Kidney tubule cell (primary cell): Measurements from ENCODE around the gene C19orf25.
"Not testable (repeated sequence)": the region's sequence is repeated elsewhere in the genome, so short reads cannot be mapped to it uniquely, and the experiment has no call there.

Source experiments
- DNase-seq: peaks from one replicate; pipeline ENCODE4 v3.0.0-alpha.2; 2018; ENCODE audit warnings: low spot score

Gene C19orf25

DNA sequence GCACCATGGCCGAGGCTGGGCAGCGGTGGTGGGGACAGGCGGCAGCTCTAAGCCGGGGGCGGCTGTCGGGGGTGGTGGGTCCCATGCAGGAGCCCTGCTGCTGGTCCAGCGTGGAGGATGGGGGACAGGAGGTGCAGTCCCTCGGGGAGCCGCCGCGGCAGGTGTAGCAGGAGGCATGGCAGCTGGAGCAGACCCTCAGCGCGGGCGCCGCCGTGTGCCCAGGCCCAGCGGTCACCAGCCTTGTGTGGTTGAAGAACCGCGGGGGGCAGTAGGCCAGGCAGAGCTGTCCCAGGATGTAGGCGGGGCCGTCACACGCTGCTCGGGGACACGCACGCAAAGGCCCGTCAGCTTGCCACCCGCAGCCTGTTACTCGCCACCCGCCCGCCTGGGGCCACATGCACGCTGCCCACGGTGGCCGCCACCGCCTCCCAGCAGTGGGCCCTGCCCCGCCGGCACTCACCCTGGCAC lies 2.9 kb upstream of the C19orf25 start:
- no peak for DNase-seq

- DNase-seq, result no peak
Observed at GRCh38 chr19:1481224-1481892, 2.3 kb upstream of the C19orf25 start.

GRCh38 chr19:1477056-1477455 lies 2.0 kb downstream of the C19orf25 start:
- DNase-seq, result not testable (repeated sequence)

DNA sequence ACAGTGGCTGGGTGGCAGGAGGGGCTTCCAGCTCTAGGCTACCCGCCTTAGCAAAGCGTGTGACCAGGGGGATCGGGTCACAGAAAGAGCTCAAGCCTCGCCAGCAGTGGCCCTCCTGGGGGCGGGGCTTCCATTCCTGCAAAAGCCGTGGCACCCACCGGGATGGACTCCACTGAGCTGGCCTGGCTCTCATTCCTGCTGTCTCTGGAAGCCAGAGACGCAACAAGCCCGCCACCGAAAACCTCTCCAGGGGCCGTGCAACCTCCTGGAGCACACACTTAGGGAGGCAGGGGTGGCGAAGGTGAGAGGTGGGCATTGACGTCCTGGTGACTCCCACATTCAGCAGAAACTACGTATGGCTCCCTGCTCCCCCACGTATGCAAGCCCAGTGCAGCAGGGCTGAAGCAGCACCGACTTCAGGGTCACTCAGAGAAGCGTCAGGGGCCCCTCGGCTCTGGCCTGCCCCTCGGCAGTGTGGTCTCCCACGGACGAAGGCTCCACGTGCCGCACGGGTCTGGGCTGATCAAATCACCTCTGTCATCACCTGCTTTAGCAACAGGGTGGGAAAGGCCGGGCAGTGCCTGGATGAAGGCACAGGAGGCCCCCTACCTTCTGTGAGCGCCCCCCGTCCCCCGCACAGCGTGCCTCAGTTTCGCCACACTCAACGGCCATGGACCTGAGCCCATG lies 3.1 kb downstream of the C19orf25 start:
- no peak for DNase-seq

DNA sequence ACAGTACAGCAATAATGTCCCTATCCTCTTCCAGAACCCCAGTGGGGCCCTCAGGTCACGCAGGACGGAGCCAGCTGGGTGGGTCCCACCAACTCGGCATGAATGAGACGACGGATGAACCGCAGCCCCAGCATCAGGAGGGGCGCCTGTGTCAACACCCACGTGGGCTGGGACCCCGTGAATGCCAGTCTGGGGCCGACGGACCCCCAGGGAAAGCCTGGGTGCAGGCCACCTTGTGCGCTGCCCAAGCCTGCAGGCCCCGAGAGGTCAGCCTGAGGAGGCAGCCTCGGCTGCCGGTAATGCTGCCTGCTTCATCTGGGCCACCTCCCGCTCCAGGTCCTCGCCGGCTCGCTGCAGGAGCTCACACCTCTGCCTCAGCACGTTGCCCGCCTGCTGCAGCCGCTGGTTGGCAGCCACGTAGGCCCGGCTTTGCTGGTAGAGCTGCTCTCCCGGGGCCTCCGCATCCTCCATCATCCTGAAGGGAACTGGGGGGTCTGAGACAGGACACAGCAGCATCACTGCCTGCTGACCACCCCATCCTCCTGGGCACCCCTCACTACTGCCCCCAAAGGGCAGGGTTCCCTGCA lies 4.2 kb downstream of the C19orf25 start:
- DNase-seq, result no peak

DNA sequence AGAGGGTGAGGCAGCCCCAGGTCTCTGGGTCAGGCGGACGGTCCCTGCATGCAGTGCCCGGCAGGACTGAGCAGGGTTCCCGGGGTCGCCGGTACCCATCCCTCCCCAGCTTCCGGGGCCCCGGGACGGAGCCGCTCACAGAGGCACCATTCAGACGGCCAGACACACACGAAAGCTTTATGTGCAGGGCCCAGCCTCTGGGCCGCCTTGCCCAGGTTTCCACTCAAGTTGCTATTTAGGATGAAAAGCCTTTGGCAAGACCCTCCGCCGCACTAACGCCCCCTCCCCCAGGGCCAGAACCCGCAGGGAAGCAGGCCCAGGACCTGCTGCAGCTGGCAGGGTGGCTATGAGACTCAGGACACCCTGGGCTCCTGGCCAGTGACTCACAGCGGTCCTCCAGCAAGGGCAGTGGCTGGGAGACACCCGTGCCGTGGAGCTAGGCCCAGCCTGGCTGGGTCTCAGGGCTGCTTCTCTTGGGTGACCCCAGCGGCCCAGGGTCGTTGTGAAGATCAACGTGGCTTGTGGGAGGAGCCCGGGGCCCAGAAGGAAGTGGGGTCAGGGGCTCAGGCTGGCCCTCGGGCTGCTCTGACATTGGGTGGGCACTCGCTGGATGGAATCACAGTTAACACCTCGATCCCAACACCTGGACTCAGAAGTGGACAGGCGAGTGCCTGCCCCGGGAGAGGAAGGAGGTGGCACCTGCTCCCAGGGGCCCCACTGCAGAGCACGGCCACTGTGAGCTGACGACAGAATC lies 4.8 kb downstream of the C19orf25 start:
- no peak for DNase-seq

DNA sequence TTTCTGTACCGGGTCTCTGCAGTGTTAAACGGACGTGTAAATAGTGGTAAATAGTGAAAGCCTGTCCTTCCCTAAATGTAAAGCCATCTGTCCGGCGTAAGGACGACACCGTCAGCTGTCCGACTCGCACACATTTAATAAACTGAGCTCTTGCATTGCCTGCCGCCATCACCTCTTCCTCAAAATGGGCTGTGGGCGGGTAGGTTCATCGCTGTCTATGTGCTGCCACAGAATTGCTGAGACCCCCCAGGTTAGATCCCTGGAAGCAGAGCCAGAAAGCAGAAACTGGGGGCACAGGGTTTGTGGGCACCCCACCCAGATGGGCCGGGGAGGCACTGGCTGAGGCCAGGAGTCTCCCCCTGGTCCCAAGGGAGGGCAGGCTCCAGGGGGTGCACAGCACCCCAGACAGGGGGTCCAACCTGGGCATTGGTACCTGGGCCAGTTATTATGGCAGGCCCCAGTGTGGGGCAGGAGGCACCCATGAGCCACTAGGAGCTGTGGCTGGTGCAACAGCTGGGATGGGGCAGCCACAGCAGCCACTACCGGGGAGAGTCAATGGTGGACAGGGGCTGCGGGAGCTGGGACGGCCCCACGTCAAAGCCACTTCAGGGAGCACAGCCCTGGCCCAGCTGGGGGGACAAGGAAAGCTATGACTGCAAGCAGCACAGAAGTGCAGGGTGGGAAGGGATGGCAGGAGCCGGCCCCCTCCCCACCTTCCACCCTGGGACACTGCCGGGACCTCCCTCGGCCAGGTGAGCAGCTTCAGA lies 5.7 kb downstream of the C19orf25 start:
- DNase-seq, result no peak

GRCh38 chr19:1472231-1473084 lies 6.6 kb downstream of the C19orf25 start:
- DNase-seq, result no peak

DNA sequence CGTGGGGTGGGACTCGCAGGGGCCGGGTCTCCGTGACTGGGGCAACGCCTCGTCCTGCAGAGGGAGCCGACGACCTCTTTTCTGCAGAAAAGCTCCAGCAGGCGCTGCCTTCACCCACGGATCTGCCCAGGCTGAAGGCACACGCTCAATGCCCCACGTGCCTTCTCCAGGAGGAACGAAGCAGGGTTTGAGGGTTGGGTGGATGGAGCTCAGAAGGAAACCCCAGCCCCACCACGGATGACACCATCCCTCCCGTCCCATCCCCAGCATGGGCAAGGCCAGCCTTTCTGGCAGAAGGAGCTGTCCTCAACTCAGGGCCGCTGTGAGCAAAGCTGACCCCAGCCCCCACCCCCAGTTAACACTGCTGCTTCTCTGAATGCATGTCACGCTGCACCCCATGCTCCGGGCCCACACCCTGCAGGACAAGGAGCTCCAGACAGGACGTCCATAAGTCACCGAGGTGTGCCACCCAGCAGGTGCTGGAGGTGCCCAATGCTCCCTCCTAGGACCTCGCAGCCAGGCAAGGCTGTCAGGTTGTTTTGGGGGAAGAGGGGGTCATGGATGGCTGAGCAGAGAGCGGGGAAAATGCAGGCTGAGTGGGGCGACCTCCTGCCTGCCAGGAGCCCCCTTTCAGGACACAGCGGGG lies 7.4 kb downstream of the C19orf25 start:
- DNase-seq, result no peak

- DNase-seq, result no peak
Observed at GRCh38 chr19:1471010-1471514, 8.0 kb downstream of the C19orf25 start.

GRCh38 chr19:1470305-1471009 lies 8.6 kb downstream of the C19orf25 start:
- no peak for DNase-seq

- no peak for DNase-seq
Observed at GRCh38 chr19:1470055-1470304, 9.0 kb downstream of the C19orf25 start.

DNA sequence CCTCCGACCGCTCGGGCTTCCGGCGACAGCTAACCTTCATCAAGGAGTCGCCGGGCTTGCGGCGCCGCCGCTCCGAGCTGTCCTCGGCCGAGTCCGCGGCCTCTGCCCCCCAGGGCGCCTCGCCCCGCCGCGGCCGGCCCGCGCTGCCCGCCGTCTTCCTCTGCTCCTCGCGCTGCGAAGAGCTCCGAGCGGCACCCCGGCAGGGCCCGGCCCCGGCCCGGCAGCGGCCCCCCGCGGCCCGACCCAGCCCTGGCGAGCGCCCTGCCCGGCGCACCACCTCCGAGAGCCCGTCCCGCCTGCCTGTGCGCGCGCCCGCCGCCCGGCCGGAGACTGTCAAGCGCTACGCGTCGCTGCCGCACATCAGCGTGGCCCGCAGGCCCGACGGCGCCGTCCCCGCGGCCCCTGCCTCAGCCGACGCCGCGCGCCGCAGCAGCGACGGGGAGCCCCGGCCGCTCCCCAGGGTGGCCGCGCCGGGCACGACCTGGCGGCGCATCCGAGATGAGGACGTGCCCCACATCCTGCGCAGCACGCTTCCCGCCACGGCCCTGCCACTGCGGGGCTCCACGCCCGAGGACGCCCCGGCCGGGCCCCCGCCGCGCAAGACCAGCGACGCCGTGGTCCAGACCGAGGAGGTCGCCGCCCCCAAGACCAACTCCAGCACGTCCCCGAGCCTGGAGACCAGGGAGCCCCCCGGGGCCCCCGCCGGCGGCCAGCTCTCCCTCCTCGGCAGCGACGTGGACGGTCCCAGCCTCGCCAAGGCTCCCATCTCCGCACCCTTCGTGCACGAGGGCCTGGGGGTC lies 9.6 kb downstream of the C19orf25 start:
- DNase-seq, result no peak

- DNase-seq, result peak; percentile 46
Observed at GRCh38 chr19:1468821-1469254, 10.2 kb downstream of the C19orf25 start.

DNA sequence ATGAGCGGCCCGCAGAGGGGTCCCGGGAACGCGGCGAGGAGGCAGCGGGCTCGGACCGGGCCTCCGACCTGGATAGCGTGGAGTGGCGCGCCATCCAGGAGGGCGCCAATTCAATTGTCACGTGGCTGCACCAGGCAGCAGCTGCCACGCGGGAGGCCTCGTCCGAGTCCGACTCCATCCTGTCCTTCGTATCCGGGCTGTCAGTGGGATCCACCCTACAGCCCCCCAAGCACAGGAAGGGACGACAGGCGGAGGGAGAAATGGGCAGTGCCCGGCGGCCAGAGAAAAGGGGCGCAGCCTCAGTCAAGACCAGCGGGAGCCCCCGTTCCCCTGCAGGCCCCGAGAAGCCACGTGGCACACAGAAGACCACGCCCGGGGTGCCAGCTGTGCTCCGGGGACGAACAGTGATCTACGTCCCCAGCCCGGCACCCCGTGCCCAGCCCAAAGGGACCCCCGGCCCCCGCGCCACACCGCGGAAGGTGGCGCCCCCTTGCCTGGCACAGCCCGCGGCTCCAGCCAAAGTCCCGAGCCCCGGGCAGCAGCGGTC lies 10.7 kb downstream of the C19orf25 start:
- no peak for DNase-seq

DNA sequence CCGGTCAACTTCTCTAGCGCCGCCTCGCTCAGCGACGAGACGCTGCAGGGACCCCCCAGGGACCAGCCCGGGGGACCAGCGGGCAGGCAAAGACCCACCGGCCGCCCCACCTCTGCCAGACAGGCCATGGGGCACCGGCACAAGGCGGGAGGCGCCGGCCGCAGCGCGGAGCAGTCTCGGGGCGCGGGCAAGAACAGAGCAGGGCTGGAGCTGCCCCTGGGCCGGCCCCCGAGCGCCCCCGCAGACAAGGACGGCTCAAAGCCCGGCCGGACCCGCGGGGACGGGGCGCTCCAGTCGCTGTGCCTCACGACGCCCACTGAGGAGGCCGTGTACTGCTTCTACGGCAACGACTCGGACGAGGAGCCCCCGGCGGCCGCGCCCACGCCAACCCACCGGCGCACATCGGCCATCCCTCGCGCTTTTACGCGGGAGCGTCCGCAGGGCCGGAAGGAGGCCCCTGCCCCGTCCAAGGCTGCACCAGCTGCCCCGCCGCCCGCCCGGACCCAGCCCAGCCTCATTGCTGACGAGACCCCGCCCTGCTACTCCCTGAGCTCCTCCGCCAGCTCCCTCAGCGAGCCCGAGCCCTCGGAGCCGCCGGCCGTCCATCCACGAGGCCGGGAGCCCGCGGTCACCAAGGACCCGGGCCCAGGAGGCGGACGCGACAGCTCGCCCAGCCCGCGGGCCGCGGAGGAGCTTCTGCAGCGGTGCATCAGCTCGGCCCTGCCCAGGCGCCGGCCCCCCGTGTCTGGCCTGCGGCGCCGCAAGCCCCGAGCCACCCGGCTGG lies 11.3 kb downstream of the C19orf25 start:
- no peak for DNase-seq

- DNase-seq, result no peak
Observed at GRCh38 chr19:1467215-1467489, 11.9 kb downstream of the C19orf25 start.
